Calu3 (cell line): ENCODE results near the gene VPS51. TPM values are rescaled to one million over a fixed set of nuclear protein-coding genes. Genes with fewer than 3 reads are reported as not detected.
"Not testable (repeated sequence)": the region's sequence is repeated elsewhere in the genome, so short reads cannot be mapped to it uniquely, and the experiment has no call there.

Experiments used
- BruUV-seq: library from RNA; stranded (reverse); fragments of 400-500 nt; replicated peaks from 2 replicates; lab custom pipeline; 2021; lab: Mats Ljungman, UMichigan
- CTCF ChIA-PET: fragments of 300-600 bp; sonication (Branson Sonifier 250); formaldehyde crosslinking; loops from one replicate; lab custom pipeline; 2022; ENCODE audit warnings: antibody characterized with exemption; lab: Charles Lee
- DNase-seq: peaks from one replicate; pipeline ENCODE4 v3.0.0; 2022
- H3K27ac Mint-ChIP-seq: one replicate; pipeline ENCODE4 v1.8.0; 2022; ENCODE audit warnings: mixed read lengths; ENCODE audit not compliant: unreplicated experiment
- H3K27me3 Mint-ChIP-seq: one replicate; pipeline ENCODE4 v1.8.0; 2022; ENCODE audit warnings: mixed read lengths; ENCODE audit not compliant: unreplicated experiment
- H3K36me3 Mint-ChIP-seq: one replicate; pipeline ENCODE4 v1.8.0; 2022; ENCODE audit warnings: mild to moderate bottlenecking, moderate library complexity, mixed read lengths; ENCODE audit not compliant: insufficient read depth, unreplicated experiment
- H3K4me1 Mint-ChIP-seq: one replicate; pipeline ENCODE4 v1.8.0; 2022; ENCODE audit warnings: mild to moderate bottlenecking, low read depth, mixed read lengths; ENCODE audit not compliant: unreplicated experiment
- H3K4me3 Mint-ChIP-seq: one replicate; pipeline ENCODE4 v1.8.0; 2022; ENCODE audit warnings: mild to moderate bottlenecking, low read depth, moderate library complexity, mixed read lengths; ENCODE audit not compliant: unreplicated experiment
- H3K9me3 Mint-ChIP-seq: one replicate; pipeline ENCODE4 v1.8.0; 2022; ENCODE audit warnings: low read depth, mixed read lengths; ENCODE audit not compliant: unreplicated experiment
- intact Hi-C: fragments of 100-400 bp; cut with micrococcal nuclease; formaldehyde crosslinking; loops from one replicate; pipeline ENCODE4 v1.10.0; 2022; ENCODE audit not compliant: unreplicated experiment
- total RNA-seq: library from RNA; stranded (reverse); gene quantifications from 2 replicates; pipeline ENCODE4 v1.2.3, GENCODE V29; 2022
- TF ChIP-seq, protein P1 (sequence below): fragments of 200-600 bp; IDR thresholded peaks from one replicate; pipeline ENCODE4 v1.8.0; 2022; ENCODE audit warnings: antibody characterized with exemption; ENCODE audit not compliant: unreplicated experiment

The VPS51 gene
- total RNA-seq, 1 experiment from 2014 or later = 78.1 TPM

DNA sequence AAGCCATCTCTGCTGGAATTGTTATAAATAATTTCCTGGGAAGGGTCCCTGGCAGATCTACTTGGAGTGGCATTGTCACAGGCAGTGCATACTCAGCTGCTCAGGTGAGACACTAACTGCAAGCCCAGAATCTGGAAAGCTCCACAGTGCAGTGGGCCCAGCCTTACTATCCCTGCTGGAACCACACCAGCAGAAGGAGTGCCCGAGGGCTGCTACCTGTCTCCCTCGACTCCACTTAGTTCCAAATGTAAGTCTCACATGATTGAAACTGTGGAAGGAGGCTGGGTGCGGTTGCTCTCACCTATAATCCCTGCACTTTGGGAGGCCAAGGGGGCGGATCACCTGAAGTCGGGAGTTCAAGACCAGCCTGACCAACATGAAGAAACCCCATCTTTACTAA lies 52.6 kb downstream of the VPS51 start:
- no peaks in the 10 kb centered on the region for H3K27me3 Mint-ChIP-seq
- BruUV-seq = no TSS peak
- peaks cover 43% of the 10 kb centered on the region for H3K4me1 Mint-ChIP-seq
- intact Hi-C loops = no loop called here
- no peak overlapping the region for H3K4me3 Mint-ChIP-seq
- H3K36me3 Mint-ChIP-seq = no peaks in the 10 kb centered on the region
- H3K27ac Mint-ChIP-seq = no peak overlapping the region
- TF ChIP-seq, protein P1, sequence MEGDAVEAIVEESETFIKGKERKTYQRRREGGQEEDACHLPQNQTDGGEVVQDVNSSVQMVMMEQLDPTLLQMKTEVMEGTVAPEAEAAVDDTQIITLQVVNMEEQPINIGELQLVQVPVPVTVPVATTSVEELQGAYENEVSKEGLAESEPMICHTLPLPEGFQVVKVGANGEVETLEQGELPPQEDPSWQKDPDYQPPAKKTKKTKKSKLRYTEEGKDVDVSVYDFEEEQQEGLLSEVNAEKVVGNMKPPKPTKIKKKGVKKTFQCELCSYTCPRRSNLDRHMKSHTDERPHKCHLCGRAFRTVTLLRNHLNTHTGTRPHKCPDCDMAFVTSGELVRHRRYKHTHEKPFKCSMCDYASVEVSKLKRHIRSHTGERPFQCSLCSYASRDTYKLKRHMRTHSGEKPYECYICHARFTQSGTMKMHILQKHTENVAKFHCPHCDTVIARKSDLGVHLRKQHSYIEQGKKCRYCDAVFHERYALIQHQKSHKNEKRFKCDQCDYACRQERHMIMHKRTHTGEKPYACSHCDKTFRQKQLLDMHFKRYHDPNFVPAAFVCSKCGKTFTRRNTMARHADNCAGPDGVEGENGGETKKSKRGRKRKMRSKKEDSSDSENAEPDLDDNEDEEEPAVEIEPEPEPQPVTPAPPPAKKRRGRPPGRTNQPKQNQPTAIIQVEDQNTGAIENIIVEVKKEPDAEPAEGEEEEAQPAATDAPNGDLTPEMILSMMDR = no peak
- DNase-seq = no peak
- CTCF ChIA-PET = interaction anchor here (0.6 kb wide), 1 partner anchor 15 kb away, joined by 5 read pairs; no protein-coding TSS in a partner anchor
- no peaks in the 10 kb centered on the region for H3K9me3 Mint-ChIP-seq

DNA sequence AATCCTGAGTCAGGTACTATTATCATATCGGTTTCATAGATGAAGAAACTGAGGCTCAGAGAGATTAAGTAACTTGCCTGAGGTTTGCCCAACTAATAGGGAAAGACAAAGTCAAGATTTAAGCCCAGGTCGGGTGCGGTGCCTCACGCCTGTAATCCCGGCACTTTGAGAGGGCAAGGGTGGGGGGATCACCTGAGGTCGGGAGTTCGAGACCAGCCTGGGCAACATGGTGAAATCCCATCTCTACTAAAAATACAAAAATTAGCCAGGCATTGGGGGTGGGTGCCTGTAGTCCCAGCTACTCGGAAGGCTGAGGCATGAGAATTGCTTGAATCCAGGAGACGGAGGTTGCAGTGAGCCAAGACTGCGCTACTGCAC lies 54.1 kb downstream of the VPS51 start:
- CTCF ChIA-PET, BruUV-seq, H3K9me3 Mint-ChIP-seq, H3K27me3 Mint-ChIP-seq, H3K36me3 Mint-ChIP-seq, DNase-seq: not testable (repeated sequence)
- intact Hi-C loops = loop anchor here (2.0 kb wide), 2 partner anchors 15 to 31 kb away; partner anchors contain the start of genes CAPN1 and SYVN1
- Mint-ChIP-seq H3K4me1 (peaks cover 45% of the 10 kb centered on the region), H3K27ac (peak overlapping the region; percentile 57), H3K4me3 (peak overlapping the region; percentile 24)

DNA sequence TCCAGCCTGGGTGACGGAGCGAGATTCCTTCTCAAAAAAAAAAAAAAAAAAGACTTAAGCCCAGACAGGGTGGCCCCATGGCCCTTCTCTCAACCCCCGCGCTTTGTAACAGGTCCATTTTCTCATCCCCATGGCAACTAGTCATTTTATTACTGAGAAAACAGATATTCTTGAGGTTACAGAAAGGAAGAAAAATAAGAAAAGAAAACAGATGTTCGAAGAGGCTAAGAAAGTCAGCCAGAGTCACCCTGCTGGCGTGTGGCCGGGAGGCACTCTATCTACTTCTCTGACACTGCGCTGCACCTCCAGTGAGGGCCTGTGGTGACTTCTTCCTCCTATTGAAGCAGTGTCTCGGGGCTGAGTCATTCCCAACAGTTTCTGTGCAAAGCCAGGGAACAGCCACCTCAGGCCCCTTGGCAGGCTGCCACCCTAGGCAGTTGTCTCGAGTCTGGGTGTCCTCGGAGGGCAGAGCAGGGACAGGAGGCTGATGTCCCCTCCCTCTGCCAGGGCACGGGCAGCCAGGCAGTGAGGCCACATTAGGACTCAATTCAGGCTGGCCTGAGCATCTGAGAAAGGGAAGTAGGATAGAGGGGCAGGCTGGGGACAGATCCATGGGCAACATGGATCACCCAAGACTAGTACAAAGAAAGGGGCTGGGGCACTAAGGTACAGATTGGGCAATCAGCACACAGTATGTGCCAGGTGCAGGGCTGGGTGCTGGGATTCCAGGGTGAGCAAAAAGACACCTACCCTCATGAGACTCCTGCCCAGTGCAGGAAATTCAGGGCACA lies 54.7 kb downstream of the VPS51 start:
- Mint-ChIP-seq H3K4me3 (peak overlapping the region; percentile 24), H3K4me1 (peaks cover 45% of the 10 kb centered on the region), H3K36me3 (no peaks in the 10 kb centered on the region), H3K27me3 (no peaks in the 10 kb centered on the region), H3K27ac (peak overlapping the region; percentile 57), H3K9me3 (no peaks in the 10 kb centered on the region)
- CTCF ChIA-PET = no interaction called here
- TF ChIP-seq, protein P1 = no peak
- no TSS peak for BruUV-seq
- peak; percentile 96 for DNase-seq
- intact Hi-C loops = loop anchor here (2.0 kb wide), 2 partner anchors 16 to 30 kb away; partner anchors contain the start of genes CAPN1 and SYVN1

DNA sequence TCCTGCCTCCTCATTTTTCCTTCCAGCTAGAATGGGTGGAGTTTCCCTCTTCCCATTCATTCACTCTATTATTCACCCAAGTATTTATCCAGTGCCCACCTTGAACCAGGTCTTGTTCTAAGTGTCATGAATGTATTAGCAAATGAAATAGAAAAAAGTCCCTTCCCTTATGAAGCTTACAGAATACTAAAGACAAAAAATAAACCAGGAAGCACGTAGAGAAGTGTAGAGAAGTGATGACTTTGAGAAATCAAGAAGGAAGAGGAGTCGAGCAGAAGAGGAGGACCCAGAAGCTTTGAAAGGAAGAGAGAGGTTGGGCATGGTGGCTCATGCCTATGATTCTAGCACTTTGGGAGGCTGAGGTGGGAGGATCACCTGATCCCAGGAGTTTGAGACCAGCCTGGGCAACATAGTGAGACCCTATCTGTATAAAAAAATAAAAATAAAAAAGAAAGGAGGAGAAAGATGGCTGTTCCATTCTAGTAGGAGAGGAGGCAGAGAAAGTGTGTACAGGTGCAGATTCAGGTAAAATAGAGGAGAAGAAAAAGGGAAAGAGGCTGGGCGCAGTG lies 55.4 kb downstream of the VPS51 start:
- Mint-ChIP-seq H3K36me3 (no peaks in the 10 kb centered on the region), H3K4me3 (peak overlapping the region; percentile 24), H3K9me3 (no peaks in the 10 kb centered on the region), H3K27me3 (no peaks in the 10 kb centered on the region), H3K27ac (peak overlapping the region; percentile 57), H3K4me1 (peaks cover 45% of the 10 kb centered on the region)
- CTCF ChIA-PET = no interaction called here
- DNase-seq = no peak
- TF ChIP-seq, protein P1 = no peak
- intact Hi-C loops = loop anchor here (2.0 kb wide), 2 partner anchors 17 to 29 kb away; partner anchors contain the start of genes CAPN1 and SYVN1
- no TSS peak for BruUV-seq
